IMR-90 (cell line): Measurements from ENCODE around the gene MICA. TPM values are rescaled to one million over a fixed set of nuclear protein-coding genes. Genes with fewer than 3 reads are reported as not detected.

Experiments
- ATAC-seq: fragments of 200-7000 bp; cut with Tn5 transposase; 2 replicates; pipeline ENCODE4 v1.9.1; 2020; ENCODE audit warnings: low read depth, mild to moderate bottlenecking, moderate library complexity
- BruUV-seq: library from RNA; stranded (reverse); fragments of 400-500 nt; replicated peaks from 2 replicates; lab custom pipeline; 2021; lab: Mats Ljungman, UMichigan
- CTCF ChIA-PET: fragments of 300-600 bp; formaldehyde crosslinking; extraction: SDS; loops from one replicate; lab custom pipeline; 2021; ENCODE audit warnings: antibody characterized with exemption; lab: Yijun Ruan, JAX
- POLR2A ChIA-PET: fragments of 300-600 bp; sonication (Branson Sonifier 250); formaldehyde crosslinking; loops from one replicate; lab custom pipeline; 2022; ENCODE audit warnings: antibody characterized with exemption; ENCODE audit not compliant: unreplicated experiment; lab: Charles Lee
- DNase-seq: peaks from one replicate; pipeline ENCODE4 v3.0.0; 2013
- H2AFZ ChIP-seq: replicated peaks from 2 replicates; pipeline ENCODE3; 2013; ENCODE audit warnings: low read length, mild to moderate bottlenecking; ENCODE audit not compliant: poor library complexity
- H2AK5ac ChIP-seq: 2 replicates; pipeline ENCODE4 v1.6.1; 2013; ENCODE audit warnings: low read depth, low read length, inconsistent platforms
- H2AK9ac ChIP-seq: replicated peaks from 2 replicates; pipeline ENCODE3; 2013; ENCODE audit warnings: mild to moderate bottlenecking, low read depth, low read length, moderate library complexity; ENCODE audit not compliant: poor library complexity
- H2BK120ac ChIP-seq: 2 replicates; pipeline ENCODE4 v1.6.1; 2013; ENCODE audit warnings: low read depth, low read length, inconsistent platforms
- H2BK15ac ChIP-seq: 3 replicates; pipeline ENCODE4 v1.6.1; 2013; ENCODE audit warnings: low read depth, low read length, inconsistent platforms
- H2BK20ac ChIP-seq: 2 replicates; pipeline ENCODE4 v1.6.1; 2013; ENCODE audit warnings: low read depth, mild to moderate bottlenecking, inconsistent platforms, low read length, moderate library complexity
- H2BK5ac ChIP-seq: 2 replicates; pipeline ENCODE4 v1.6.1; 2013; ENCODE audit warnings: mild to moderate bottlenecking, low read depth, low read length, inconsistent platforms; ENCODE audit not compliant: poor library complexity, severe bottlenecking
- H3K14ac ChIP-seq: replicated peaks from 2 replicates; pipeline ENCODE4 v1.6.1; 2013; ENCODE audit warnings: low read depth, low read length, inconsistent platforms
- H3K18ac ChIP-seq: 2 replicates; pipeline ENCODE4 v1.6.1; 2013; ENCODE audit warnings: low read depth, low read length, control low read depth
- H3K23ac ChIP-seq: 2 replicates; pipeline ENCODE4 v1.6.1; 2013; ENCODE audit warnings: low read depth, low read length, inconsistent platforms
- H3K27ac ChIP-seq: 2 replicates; pipeline ENCODE4 v1.5.1; 2013; ENCODE audit warnings: mild to moderate bottlenecking, control low read depth, low read length; ENCODE audit not compliant: insufficient read depth
- H3K27me3 ChIP-seq: 2 replicates; pipeline ENCODE4 v1.6.1; 2013; ENCODE audit warnings: low read length; ENCODE audit not compliant: control insufficient read depth, insufficient read depth
- H3K36me3 ChIP-seq: 2 replicates; pipeline ENCODE4 v1.6.1; 2013; ENCODE audit warnings: low read length, mixed read lengths; ENCODE audit not compliant: control insufficient read depth, insufficient read depth
- H3K4ac ChIP-seq: 2 replicates; pipeline ENCODE4 v1.6.1; 2013; ENCODE audit warnings: low read depth, low read length, inconsistent platforms
- H3K4me1 ChIP-seq: 2 replicates; pipeline ENCODE4 v1.6.1; 2013; ENCODE audit warnings: low read length, mixed read lengths; ENCODE audit not compliant: control insufficient read depth, insufficient read depth
- H3K4me2 ChIP-seq: 2 replicates; pipeline ENCODE4 v1.6.1; 2013; ENCODE audit warnings: low read depth, mild to moderate bottlenecking, control low read depth, low read length, moderate library complexity
- H3K4me3 ChIP-seq: 2 replicates; pipeline ENCODE4 v1.5.1; 2013; ENCODE audit warnings: low read depth, mild to moderate bottlenecking, control low read depth, low read length, moderate library complexity; ENCODE audit not compliant: insufficient read depth
- H3K56ac ChIP-seq: 2 replicates; pipeline ENCODE4 v1.6.1; 2013; ENCODE audit warnings: low read length, inconsistent platforms; ENCODE audit not compliant: insufficient read depth; ENCODE audit errors: extremely low read depth
- H3K79me1 ChIP-seq, 2 experiments: 2 replicates each; pipeline ENCODE4 v1.6.1; 2013; ENCODE audit warnings: low read length in 2 of 2, inconsistent platforms in 1 of 2, low read depth in 1 of 2
- H3K9ac ChIP-seq: 2 replicates; pipeline ENCODE4 v1.6.1; 2013; ENCODE audit warnings: low read depth, low read length, control low read depth
- H3K9me1 ChIP-seq: 2 replicates; pipeline ENCODE4 v1.6.1; 2013; ENCODE audit warnings: low read length, inconsistent platforms; ENCODE audit not compliant: insufficient read depth
- H3K9me3 ChIP-seq: 2 replicates; pipeline ENCODE4 v1.6.1; 2013; ENCODE audit warnings: low read length; ENCODE audit not compliant: control insufficient read depth, insufficient read depth
- H4K20me1 ChIP-seq: 2 replicates; pipeline ENCODE4 v1.6.1; 2013; ENCODE audit warnings: low read length, inconsistent platforms; ENCODE audit not compliant: insufficient read depth
- H4K5ac ChIP-seq: 2 replicates; pipeline ENCODE4 v1.6.1; 2013; ENCODE audit warnings: mild to moderate bottlenecking, low read depth, low read length, control low read depth
- H4K8ac ChIP-seq, 2 experiments: 2 replicates each; pipeline ENCODE4 v1.6.1; 2013; ENCODE audit warnings: low read depth in 2 of 2, low read length in 2 of 2, control low read depth in 1 of 2, inconsistent platforms in 1 of 2
- H4K91ac ChIP-seq: 2 replicates; pipeline ENCODE4 v1.6.1; 2013; ENCODE audit warnings: low read depth, low read length, inconsistent platforms; ENCODE audit not compliant: insufficient read depth
- BHLHE40 ChIP-seq: fragments of 150-350 bp; IDR thresholded peaks from 2 replicates; pipeline ENCODE4 v1.6.1; 2016; ENCODE audit warnings: mild to moderate bottlenecking, low read depth, low read length
- CEBPB ChIP-seq: IDR thresholded peaks from 2 replicates; pipeline ENCODE4 v1.6.1; 2012; ENCODE audit warnings: low read depth, low read length, improper control_type of control experiment
- CHD1 ChIP-seq: IDR thresholded peaks from 2 replicates; pipeline ENCODE4 v1.6.1; 2012; ENCODE audit warnings: low read depth, low read length, improper control_type of control experiment
- MAFK ChIP-seq: IDR thresholded peaks from 2 replicates; pipeline ENCODE4 v1.6.1; 2012; ENCODE audit warnings: low read depth, low read length, improper control_type of control experiment
- MAZ ChIP-seq: IDR thresholded peaks from 2 replicates; pipeline ENCODE4 v1.6.1; 2012; ENCODE audit warnings: low read depth, mild to moderate bottlenecking, low read length, improper control_type of control experiment, moderate library complexity, borderline replicate concordance
- MXI1 ChIP-seq: IDR thresholded peaks from 2 replicates; pipeline ENCODE4 v1.6.1; 2012; ENCODE audit warnings: low read depth, mild to moderate bottlenecking, low read length, moderate library complexity, borderline replicate concordance
- POLR2A ChIP-seq: IDR thresholded peaks from 2 replicates; pipeline ENCODE4 v1.6.1; 2012; ENCODE audit warnings: mild to moderate bottlenecking, low read depth, low read length
- RCOR1 ChIP-seq: IDR thresholded peaks from 2 replicates; pipeline ENCODE4 v1.6.1; 2012; ENCODE audit warnings: mild to moderate bottlenecking, low read length, improper control_type of control experiment; ENCODE audit not compliant: insufficient replicate concordance
- RFX5 ChIP-seq: IDR thresholded peaks from 2 replicates; pipeline ENCODE4 v1.8.0; 2012; ENCODE audit warnings: low read depth, mild to moderate bottlenecking, low read length, moderate library complexity
- WGBS, 2 experiments: methylation state at CpG; one replicate each; pipeline versions ENCODE4 v1.1.5 to v1.1.7; 2013; ENCODE audit warnings: missing lambda C conversion rate in 2 of 2; ENCODE audit not compliant: insufficient read length in 1 of 2; ENCODE audit errors: extremely low coverage in 2 of 2; 5-methylcytosine and 5-hydroxymethylcytosine counted together
- dilution Hi-C: fragments of 300-500 bp; cut with HindIII; formaldehyde crosslinking; loops from one replicate; pipeline ENCODE4 v1.14.3; 2018; ENCODE audit warnings: low sequenced_read_pairs; ENCODE audit not compliant: unreplicated experiment
- in situ Hi-C: fragments of 300-500 bp; cut with MboI; formaldehyde crosslinking; loops from 3 replicates; pipeline ENCODE4 v1.14.3; 2019; ENCODE audit warnings: low sequenced_read_pairs, inconsistent platforms, mixed read lengths
- intact Hi-C: fragments of 100-400 bp; cut with micrococcal nuclease; formaldehyde crosslinking; loops from 2 replicates; pipeline ENCODE4 v1.10.0; 2022
- polyA plus RNA-seq, 3 experiments: library from polyadenylated mRNA; depleted of rRNA; stranded (reverse); fragments of >200 nt; gene quantifications; 2 replicates each; pipeline ENCODE4 v1.2.3, GENCODE V29; 2012; ENCODE audit warnings: low replicate concordance in 1 of 3
- total RNA-seq: library from RNA; depleted of rRNA; stranded (reverse); fragments of >200 nt; gene quantifications from 2 replicates; pipeline ENCODE4 v1.2.3, GENCODE V29; 2012
- TF ChIP-seq, protein P1 (sequence below): fragments of 150-350 bp; IDR thresholded peaks from 2 replicates; pipeline ENCODE4 v1.6.1; 2016; ENCODE audit warnings: low read depth, mild to moderate bottlenecking, low read length, moderate library complexity, borderline replicate concordance

The MICA gene
- total and polyA plus RNA-seq, 2 of the 4 experiments (the other 2 are of a cell fraction) = 55.9 to 67.7 TPM

DNA sequence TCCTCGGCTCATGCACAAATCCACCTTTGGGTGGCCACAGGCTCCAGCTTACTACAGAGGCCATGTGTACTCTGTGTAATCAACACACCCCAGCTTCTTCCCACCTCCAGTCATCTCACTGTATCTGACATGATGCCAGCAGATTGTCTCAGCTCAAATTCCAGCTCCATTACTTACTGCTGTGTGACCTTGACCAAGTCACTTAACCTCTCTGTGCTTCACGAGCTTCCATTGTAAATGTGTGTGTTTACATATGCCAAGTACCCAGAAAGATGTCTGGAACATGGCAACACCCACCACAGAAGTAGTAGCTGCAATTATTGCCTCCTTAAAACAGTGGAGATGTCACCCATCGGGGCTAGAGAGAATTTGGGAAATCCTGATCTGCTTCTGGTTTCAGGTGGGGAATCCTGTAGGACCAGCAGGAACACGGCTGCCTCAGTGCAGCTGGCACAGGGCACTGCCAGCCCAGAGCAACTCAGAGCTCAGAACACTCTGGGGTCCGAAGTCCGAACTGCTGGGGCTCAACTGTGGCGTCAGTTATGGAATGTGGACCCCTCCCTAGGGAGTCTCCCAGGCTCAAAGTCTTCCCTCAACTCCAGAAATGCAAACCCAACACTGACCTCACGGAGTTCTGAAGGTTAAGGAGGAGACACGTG lies 25.2 kb upstream of the MICA start:
- intact Hi-C loops (no loop called here), in situ Hi-C loops (no loop called here), dilution Hi-C loops (no loop called here)
- Histone ChIP-seq H3K9ac (no peak overlapping the region), H4K8ac (no peak overlapping the region), H3K4me1 (no peaks in the 10 kb centered on the region), H2BK15ac (no peak overlapping the region), H2BK5ac (no peak overlapping the region), H3K9me3 (no peaks in the 10 kb centered on the region), H2AK9ac (no peak overlapping the region), H3K4ac (no peak overlapping the region), H3K9me1 (no peaks in the 10 kb centered on the region; the same call in 1 of the 2 replicates), H3K36me3 (no peaks in the 10 kb centered on the region), H3K18ac (no peak overlapping the region), H2BK20ac (no peak overlapping the region), H3K79me1 (no peaks in the 10 kb centered on the region), H4K5ac (no peak overlapping the region), H3K14ac (no peak overlapping the region), H3K56ac (no peak overlapping the region), H2AFZ (no peak overlapping the region), H3K4me2 (no peak overlapping the region), H3K4me3 (no peak overlapping the region), H4K20me1 (no peaks in the 10 kb centered on the region), H2AK5ac (no peak overlapping the region), H3K27me3 (peaks cover 38% of the 10 kb centered on the region), H3K27ac (no peak overlapping the region), H2BK120ac (no peak overlapping the region), H4K91ac (no peak overlapping the region), H3K23ac (no peak overlapping the region)
- DNase-seq = no peak
- POLR2A ChIA-PET = no interaction called here
- CTCF ChIA-PET = interaction anchor here (1.2 kb wide), 1 partner anchor 12 kb away, joined by 3 read pairs; no protein-coding TSS in a partner anchor
- TF ChIP-seq RFX5 (no peak), MAFK (no peak), CHD1 (no peak), RCOR1 (no peak), MXI1 (no peak), BHLHE40 (no peak), CEBPB (no peak), MAZ (no peak), POLR2A (no peak)
- TF ChIP-seq, protein P1, sequence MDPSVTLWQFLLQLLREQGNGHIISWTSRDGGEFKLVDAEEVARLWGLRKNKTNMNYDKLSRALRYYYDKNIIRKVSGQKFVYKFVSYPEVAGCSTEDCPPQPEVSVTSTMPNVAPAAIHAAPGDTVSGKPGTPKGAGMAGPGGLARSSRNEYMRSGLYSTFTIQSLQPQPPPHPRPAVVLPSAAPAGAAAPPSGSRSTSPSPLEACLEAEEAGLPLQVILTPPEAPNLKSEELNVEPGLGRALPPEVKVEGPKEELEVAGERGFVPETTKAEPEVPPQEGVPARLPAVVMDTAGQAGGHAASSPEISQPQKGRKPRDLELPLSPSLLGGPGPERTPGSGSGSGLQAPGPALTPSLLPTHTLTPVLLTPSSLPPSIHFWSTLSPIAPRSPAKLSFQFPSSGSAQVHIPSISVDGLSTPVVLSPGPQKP = no peak
- BruUV-seq = no TSS peak
- ATAC-seq = no peak
- 43% methylated on average over 3 of the region's 9 CpGs; no CpG with 5 or more reads in 1 of the 2 experiments for WGBS, 2 experiments
